ENCODE results near the gene GAS6.

DNA sequence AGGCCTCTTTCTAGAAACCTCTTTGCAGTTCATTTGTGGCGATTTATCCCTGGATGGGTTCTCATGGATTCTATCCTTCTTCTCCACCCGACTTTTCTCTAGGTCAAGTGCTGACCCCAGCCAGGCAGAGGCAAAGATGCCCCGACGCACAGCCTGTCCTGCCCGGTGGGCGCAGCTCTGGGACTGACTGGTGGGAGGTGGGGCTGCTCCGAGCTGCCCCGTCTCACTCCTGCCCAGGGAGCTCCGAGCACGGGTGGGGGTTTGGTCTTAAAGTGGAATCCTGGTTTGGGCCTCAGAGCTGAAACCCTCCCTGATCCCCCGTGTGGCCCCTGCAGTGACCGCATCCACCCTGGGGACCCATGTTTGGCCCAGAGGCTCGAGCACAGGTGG is 44.5 kb downstream of the GAS6 start:
- no peak for TF ChIP-seq POLR2AphosphoS5 (IDR thresholded peaks at IDR 0.05; ENCODE audit: low read depth, low read length)
- TF ChIP-seq, protein P1, sequence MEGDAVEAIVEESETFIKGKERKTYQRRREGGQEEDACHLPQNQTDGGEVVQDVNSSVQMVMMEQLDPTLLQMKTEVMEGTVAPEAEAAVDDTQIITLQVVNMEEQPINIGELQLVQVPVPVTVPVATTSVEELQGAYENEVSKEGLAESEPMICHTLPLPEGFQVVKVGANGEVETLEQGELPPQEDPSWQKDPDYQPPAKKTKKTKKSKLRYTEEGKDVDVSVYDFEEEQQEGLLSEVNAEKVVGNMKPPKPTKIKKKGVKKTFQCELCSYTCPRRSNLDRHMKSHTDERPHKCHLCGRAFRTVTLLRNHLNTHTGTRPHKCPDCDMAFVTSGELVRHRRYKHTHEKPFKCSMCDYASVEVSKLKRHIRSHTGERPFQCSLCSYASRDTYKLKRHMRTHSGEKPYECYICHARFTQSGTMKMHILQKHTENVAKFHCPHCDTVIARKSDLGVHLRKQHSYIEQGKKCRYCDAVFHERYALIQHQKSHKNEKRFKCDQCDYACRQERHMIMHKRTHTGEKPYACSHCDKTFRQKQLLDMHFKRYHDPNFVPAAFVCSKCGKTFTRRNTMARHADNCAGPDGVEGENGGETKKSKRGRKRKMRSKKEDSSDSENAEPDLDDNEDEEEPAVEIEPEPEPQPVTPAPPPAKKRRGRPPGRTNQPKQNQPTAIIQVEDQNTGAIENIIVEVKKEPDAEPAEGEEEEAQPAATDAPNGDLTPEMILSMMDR (IDR thresholded peaks at IDR 0.05) = no peak
